Measurements from ENCODE around the gene IKZF1.

The IKZF1 gene

GRCh38 chr7:50376056-50376820, 71.7 kb downstream of the IKZF1 start:
- DNase-seq (ENCODE audit: low read depth in 2 of 2): no peak

GRCh38 chr7:50377356-50377755, 72.8 kb downstream of the IKZF1 start:
- no peak for DNase-seq (ENCODE audit: low read depth in 2 of 2)

GRCh38 chr7:50379082-50379481, 74.6 kb downstream of the IKZF1 start:
- DNase-seq (ENCODE audit: low read depth in 2 of 2): no peak

- DNase-seq (ENCODE audit: low read depth in 2 of 2): no peak
Observed at GRCh38 chr7:50379539-50379938, 75.0 kb downstream of the IKZF1 start.

- DNase-seq (ENCODE audit: low read depth in 2 of 2): no peak
Observed at GRCh38 chr7:50382455-50382854, 77.9 kb downstream of the IKZF1 start.

- DNase-seq (ENCODE audit: low read depth in 2 of 2): no peak
Observed at GRCh38 chr7:50387351-50387750, 82.8 kb downstream of the IKZF1 start.

- DNase-seq (ENCODE audit: low read depth in 2 of 2): no peak
Observed at GRCh38 chr7:50389961-50390360, 85.4 kb downstream of the IKZF1 start.

GRCh38 chr7:50391386-50391785, 86.9 kb downstream of the IKZF1 start:
- DNase-seq (ENCODE audit: low read depth in 2 of 2): no peak

GRCh38 chr7:50393076-50393475, 88.6 kb downstream of the IKZF1 start:
- DNase-seq (ENCODE audit: low read depth in 2 of 2): peak; percentile 39 to 40

GRCh38 chr7:50393547-50394252, 89.2 kb downstream of the IKZF1 start:
- no peak for DNase-seq (ENCODE audit: low read depth in 2 of 2)

- no peak for DNase-seq (ENCODE audit: low read depth in 2 of 2)
Observed at GRCh38 chr7:50394315-50394714, 89.8 kb downstream of the IKZF1 start.

GRCh38 chr7:50396856-50397255, 92.3 kb downstream of the IKZF1 start:
- no peak for DNase-seq (ENCODE audit: low read depth in 2 of 2)

GRCh38 chr7:50397320-50397970, 92.9 kb downstream of the IKZF1 start:
- no peak for DNase-seq (ENCODE audit: low read depth in 2 of 2)

GRCh38 chr7:50397971-50398324, 93.4 kb downstream of the IKZF1 start:
- DNase-seq (ENCODE audit: low read depth in 2 of 2): no peak

- no peak for DNase-seq (ENCODE audit: low read depth in 2 of 2)
Observed at GRCh38 chr7:50399206-50399605, 94.7 kb downstream of the IKZF1 start.

GRCh38 chr7:50399635-50400034, 95.1 kb downstream of the IKZF1 start:
- DNase-seq (ENCODE audit: low read depth in 2 of 2): no peak

GRCh38 chr7:50400114-50400513, 95.6 kb downstream of the IKZF1 start:
- DNase-seq (ENCODE audit: low read depth in 2 of 2): no peak

GRCh38 chr7:50404392-50404791, 99.9 kb downstream of the IKZF1 start:
- no peak for DNase-seq (ENCODE audit: low read depth in 2 of 2)

GRCh38 chr7:50405221-50405620, 100.7 kb downstream of the IKZF1 start:
- DNase-seq (ENCODE audit: low read depth in 2 of 2): no peak

- DNase-seq (ENCODE audit: low read depth in 2 of 2): no peak
Observed at GRCh38 chr7:50406935-50407334, 102.4 kb downstream of the IKZF1 start.

- no peak for DNase-seq (ENCODE audit: low read depth in 2 of 2)
Observed at GRCh38 chr7:50409856-50410745, 105.6 kb downstream of the IKZF1 start.

- no peak for DNase-seq (ENCODE audit: low read depth in 2 of 2)
Observed at GRCh38 chr7:50411332-50411731, 106.8 kb downstream of the IKZF1 start.

All from activated CD4-positive, alpha-beta T cell treated with anti-CD3 and anti-CD28 coated beads for 24 hours (primary cell).